ENCODE results near the gene FERMT3. TPM values are rescaled to one million over a fixed set of nuclear protein-coding genes. Genes with fewer than 3 reads are reported as not detected.

The FERMT3 gene
- total RNA-seq, 1 donor from 2014 or later: 8.4 TPM

DNA sequence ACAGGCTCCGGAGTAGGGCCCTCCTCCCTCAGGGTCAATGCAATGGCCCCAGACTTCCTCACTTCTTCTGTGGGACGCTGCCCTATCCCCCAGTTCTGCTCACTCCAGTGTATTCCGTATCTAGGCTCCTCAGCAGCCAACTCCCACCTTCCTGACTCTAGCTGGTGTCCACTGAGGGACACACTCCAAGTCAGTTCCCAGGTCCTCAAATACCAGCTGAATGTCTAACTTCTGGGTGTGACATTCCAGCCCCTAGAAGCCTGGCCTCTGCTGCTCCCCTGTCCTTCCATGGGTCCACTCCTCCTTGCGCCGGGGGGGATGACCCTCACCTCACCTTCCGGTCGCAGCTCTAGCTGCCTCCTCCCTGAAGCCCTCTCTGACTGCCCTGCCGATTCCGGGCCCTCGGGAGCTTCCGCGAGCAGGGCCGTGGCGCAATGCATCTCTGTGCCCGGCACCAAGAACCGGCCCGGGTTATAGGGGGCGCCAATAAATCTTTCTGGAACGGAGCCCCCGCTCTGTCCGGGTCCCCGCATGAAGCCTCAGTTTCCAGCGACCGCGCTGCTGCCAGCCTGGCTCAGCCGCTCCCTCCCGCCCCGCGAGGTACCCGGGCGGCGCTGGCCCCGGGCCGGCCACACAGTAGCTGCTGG, 62.5 kb downstream of the FERMT3 start:
- Mint-ChIP-seq H3K4me1 (peaks cover 24% of the 10 kb centered on the region), H3K9me3 (no peaks in the 10 kb centered on the region), H3K27ac (peak overlapping the region; percentile 100), H3K36me3 (peaks cover 5% of the 10 kb centered on the region), H3K4me3 (peak overlapping the region; percentile 96), H3K27me3 (ENCODE audit: low read depth) (no peaks in the 10 kb centered on the region)
- TF ChIP-seq, protein P1, sequence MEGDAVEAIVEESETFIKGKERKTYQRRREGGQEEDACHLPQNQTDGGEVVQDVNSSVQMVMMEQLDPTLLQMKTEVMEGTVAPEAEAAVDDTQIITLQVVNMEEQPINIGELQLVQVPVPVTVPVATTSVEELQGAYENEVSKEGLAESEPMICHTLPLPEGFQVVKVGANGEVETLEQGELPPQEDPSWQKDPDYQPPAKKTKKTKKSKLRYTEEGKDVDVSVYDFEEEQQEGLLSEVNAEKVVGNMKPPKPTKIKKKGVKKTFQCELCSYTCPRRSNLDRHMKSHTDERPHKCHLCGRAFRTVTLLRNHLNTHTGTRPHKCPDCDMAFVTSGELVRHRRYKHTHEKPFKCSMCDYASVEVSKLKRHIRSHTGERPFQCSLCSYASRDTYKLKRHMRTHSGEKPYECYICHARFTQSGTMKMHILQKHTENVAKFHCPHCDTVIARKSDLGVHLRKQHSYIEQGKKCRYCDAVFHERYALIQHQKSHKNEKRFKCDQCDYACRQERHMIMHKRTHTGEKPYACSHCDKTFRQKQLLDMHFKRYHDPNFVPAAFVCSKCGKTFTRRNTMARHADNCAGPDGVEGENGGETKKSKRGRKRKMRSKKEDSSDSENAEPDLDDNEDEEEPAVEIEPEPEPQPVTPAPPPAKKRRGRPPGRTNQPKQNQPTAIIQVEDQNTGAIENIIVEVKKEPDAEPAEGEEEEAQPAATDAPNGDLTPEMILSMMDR (IDR thresholded peaks at IDR 0.05; ENCODE audit: unreplicated experiment): no peak
- no peak for DNase-seq (ENCODE audit: low spot score in 2 of 2, unreplicated experiment in 2 of 2)

DNA sequence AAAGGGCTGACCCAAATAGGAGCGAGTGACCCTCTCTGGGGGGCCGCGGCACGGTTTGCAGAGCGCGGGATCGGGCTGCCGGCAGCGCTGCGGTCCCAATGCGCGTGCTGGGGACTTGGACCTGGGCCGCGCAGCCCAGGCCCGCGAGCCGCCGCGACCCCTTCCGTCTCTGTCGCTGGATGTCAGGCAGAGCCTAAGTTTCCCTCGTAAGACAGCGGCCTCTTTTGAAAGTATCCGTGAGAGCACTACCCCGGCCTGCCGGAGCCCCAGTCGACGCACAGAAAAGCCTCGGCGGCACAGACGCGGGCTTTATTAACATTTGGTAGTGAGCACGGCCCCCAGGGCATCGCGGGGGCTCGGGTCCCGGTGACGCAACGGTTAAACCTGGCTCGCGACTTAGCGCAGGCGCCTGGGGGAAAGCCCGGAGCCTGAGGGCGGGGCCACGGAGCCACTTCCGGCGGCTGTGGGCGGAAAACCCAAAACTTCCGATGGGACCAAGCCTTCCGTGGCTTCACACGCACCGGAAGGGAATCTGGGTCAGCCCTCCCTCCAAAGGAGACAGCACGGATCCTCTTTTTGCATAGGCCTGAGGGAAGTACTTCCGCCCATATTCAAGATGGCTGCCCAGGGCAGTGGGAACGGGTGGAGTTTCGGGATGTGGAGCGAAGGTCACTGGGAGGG, 63.2 kb downstream of the FERMT3 start:
- Mint-ChIP-seq H3K36me3 (peaks cover 5% of the 10 kb centered on the region), H3K9me3 (no peaks in the 10 kb centered on the region), H3K27me3 (ENCODE audit: low read depth) (no peaks in the 10 kb centered on the region), H3K4me3 (peak overlapping the region; percentile 96), H3K4me1 (peaks cover 17% of the 10 kb centered on the region), H3K27ac (peak overlapping the region; percentile 100)
- TF ChIP-seq, protein P1 (IDR thresholded peaks at IDR 0.05; ENCODE audit: unreplicated experiment): no peak
- DNase-seq (ENCODE audit: low spot score in 2 of 2, unreplicated experiment in 2 of 2): peak; percentile 91 to 97

Other genes starting within 250 kb of the FERMT3 start
- 169 to 178 TPM (median 177 TPM) in 3 replicates for gene COX8A, start 232.1 kb upstream of the FERMT3 start, total RNA-seq
- gene OTUB1, start 220.3 kb upstream of the FERMT3 start, total RNA-seq: 98.0 to 99.7 TPM (median 98.7 TPM) in 3 replicates
- gene FLRT1, start 170.8 kb upstream of the FERMT3 start, total RNA-seq: 7.1 to 7.9 TPM (median 7.3 TPM) in 3 replicates
- 39.0 to 44.0 TPM (median 39.4 TPM) in 3 replicates for gene MACROD1, start 40.6 kb upstream of the FERMT3 start, total RNA-seq
- gene STIP1, start 20.6 kb upstream of the FERMT3 start, total RNA-seq: 127 to 133 TPM (median 131 TPM) in 3 replicates
- 38.9 to 41.1 TPM (median 40.9 TPM) in 3 replicates for gene TRPT1, start 19.5 kb downstream of the FERMT3 start, total RNA-seq
- 31.9 to 35.6 TPM (median 33.7 TPM) in 3 replicates for gene NUDT22, start 19.6 kb downstream of the FERMT3 start, total RNA-seq
- gene DNAJC4, start 23.8 kb downstream of the FERMT3 start, total RNA-seq: 43.6 to 49.4 TPM (median 45.0 TPM) in 3 replicates
- 83.2 to 90.1 TPM (median 85.8 TPM) in 3 replicates for gene VEGFB, start 27.9 kb downstream of the FERMT3 start, total RNA-seq
- 35.5 to 40.2 TPM (median 36.4 TPM) in 3 replicates for gene FKBP2, start 34.4 kb downstream of the FERMT3 start, total RNA-seq
- gene PPP1R14B, start 40.2 kb downstream of the FERMT3 start, total RNA-seq: 119 to 131 TPM (median 124 TPM) in 3 replicates
- 34.9 to 35.7 TPM (median 35.7 TPM) in 3 replicates for gene PLCB3, start 44.8 kb downstream of the FERMT3 start, total RNA-seq
- gene BAD, start 77.9 kb downstream of the FERMT3 start, total RNA-seq: 50.2 to 53.1 TPM (median 52.2 TPM) in 3 replicates
- 43.8 to 45.1 TPM (median 44.6 TPM) in 3 replicates for gene GPR137, start 79.1 kb downstream of the FERMT3 start, total RNA-seq
- gene KCNK4, start 84.6 kb downstream of the FERMT3 start, total RNA-seq: 0.22 to 0.58 TPM (median 0.27 TPM) in 3 replicates
- 0.47 TPM in 1 of 3 replicates, not detected in the others for gene CATSPERZ, start 93.6 kb downstream of the FERMT3 start, total RNA-seq
- 23.2 to 26.6 TPM (median 26.4 TPM) in 3 replicates for gene ESRRA, start 98.8 kb downstream of the FERMT3 start, total RNA-seq
- gene TRMT112, start 110.8 kb downstream of the FERMT3 start, total RNA-seq: 178 to 201 TPM (median 184 TPM) in 3 replicates
- gene PRDX5, start 111.4 kb downstream of the FERMT3 start, total RNA-seq: 134 to 139 TPM (median 139 TPM) in 3 replicates
- gene CCDC88B, start 133.5 kb downstream of the FERMT3 start, total RNA-seq: 10.1 to 12.0 TPM (median 11.5 TPM) in 3 replicates
- gene RPS6KA4, start 152.4 kb downstream of the FERMT3 start, total RNA-seq: 27.6 to 30.1 TPM (median 30.1 TPM) in 3 replicates